Endodermal cell (in vitro differentiated cells): ENCODE results near the gene TCFL5. TPM values are rescaled to one million over a fixed set of nuclear protein-coding genes. Genes with fewer than 3 reads are reported as not detected.

Source experiments
- DNase-seq: peaks from one replicate; pipeline ENCODE4 v3.0.0-alpha.2; 2017
- H3K27ac ChIP-seq: 2 replicates; pipeline ENCODE4 v1.5.1; 2013; ENCODE audit warnings: mild to moderate bottlenecking, low read depth, low read length, moderate library complexity
- H3K27me3 ChIP-seq: 2 replicates; pipeline ENCODE4 v1.6.1; 2013; ENCODE audit warnings: mild to moderate bottlenecking, low read length, moderate library complexity; ENCODE audit not compliant: insufficient read depth, control insufficient read depth, poor library complexity, severe bottlenecking
- H3K36me3 ChIP-seq: 2 replicates; pipeline ENCODE4 v1.7.0; 2013; ENCODE audit warnings: mild to moderate bottlenecking, low read length, moderate library complexity; ENCODE audit not compliant: control insufficient read depth, insufficient read depth
- H3K4me1 ChIP-seq: one replicate; pipeline ENCODE4 v1.7.0; 2013; ENCODE audit warnings: low read length; ENCODE audit not compliant: control insufficient read depth, insufficient read depth
- H3K4me3 ChIP-seq: 2 replicates; pipeline ENCODE4 v1.5.1; 2013; ENCODE audit warnings: mild to moderate bottlenecking, low read length, moderate library complexity
- H3K9ac ChIP-seq: 2 replicates; pipeline ENCODE4 v1.6.1; 2013; ENCODE audit warnings: mild to moderate bottlenecking, low read length, moderate library complexity; ENCODE audit not compliant: poor library complexity, severe bottlenecking; ENCODE audit errors: extremely low read depth
- H3K9me3 ChIP-seq: 2 replicates; pipeline ENCODE4 v1.6.1; 2013; ENCODE audit warnings: mild to moderate bottlenecking, low read length, moderate library complexity; ENCODE audit not compliant: control insufficient read depth
- H3K27ac Mint-ChIP-seq: 2 replicates; pipeline ENCODE4 v1.8.0; 2020; ENCODE audit warnings: mixed read lengths
- H3K27me3 Mint-ChIP-seq: 2 replicates; pipeline ENCODE4 v1.8.0; 2021; ENCODE audit warnings: mild to moderate bottlenecking, mixed read lengths; ENCODE audit not compliant: insufficient read depth
- H3K36me3 Mint-ChIP-seq: 2 replicates; pipeline ENCODE4 v1.8.0; 2020; ENCODE audit warnings: low read depth, mixed read lengths
- H3K4me1 Mint-ChIP-seq: 2 replicates; pipeline ENCODE4 v1.8.0; 2020; ENCODE audit warnings: mixed read lengths
- H3K4me3 Mint-ChIP-seq: 2 replicates; pipeline ENCODE4 v1.8.0; 2020; ENCODE audit warnings: mild to moderate bottlenecking, moderate library complexity, mixed read lengths
- H3K9me3 Mint-ChIP-seq: 2 replicates; pipeline ENCODE4 v1.8.0; 2020; ENCODE audit warnings: mild to moderate bottlenecking, mixed read lengths
- CTCF ChIP-seq: fragments of 200-600 bp; sonication (generic); conservative IDR thresholded peaks from 2 replicates; pipeline ENCODE4 v1.5.0; 2021; ENCODE audit warnings: antibody characterized with exemption, mild to moderate bottlenecking
- WGBS, 2 experiments: methylation state at CpG; one replicate each; pipeline versions ENCODE4 v1.1.5 to v1.1.7; 2013; ENCODE audit warnings: missing lambda C conversion rate in 2 of 2, mixed read lengths in 1 of 2; ENCODE audit not compliant: insufficient coverage in 1 of 2, insufficient read length in 1 of 2; 5-methylcytosine and 5-hydroxymethylcytosine counted together
- total RNA-seq, 2 donors: library from RNA; stranded (reverse); fragmentation: NEBNext Ultra II Directional in 1 of 2; extraction: Animal tissue kit (Norgen Biotek cat#: 25700) in 1 of 2; gene quantifications; 2 replicates in 1 of 2; 3 replicates in 1 of 2; pipeline ENCODE4 v1.2.1, GENCODE V29; 2021

Gene TCFL5
- total RNA-seq, 2 donors from 2014 or later: 15.8 to 17.4 TPM

GRCh38 chr20:62906209-62906608 lies 44.6 kb upstream of the TCFL5 start:
- Histone ChIP-seq H3K36me3 (peaks cover 99% of the 10 kb centered on the region), H3K4me3 (no peak overlapping the region), H3K9ac (no peak overlapping the region), H3K27me3 (no peaks in the 10 kb centered on the region), H3K9me3 (no peaks in the 10 kb centered on the region), H3K4me1 (no peaks in the 10 kb centered on the region), H3K27ac (no peak overlapping the region)
- H3K4me1 Mint-ChIP-seq: peaks cover 5% of the 10 kb centered on the region
- no peak overlapping the region for H3K4me3 Mint-ChIP-seq
- 97 to 98% methylated on average over 12 to 16 of the region's 16 CpGs for WGBS, 2 experiments
- no peak for DNase-seq
- no peak overlapping the region for H3K27ac Mint-ChIP-seq
- peaks cover 89% of the 10 kb centered on the region for H3K36me3 Mint-ChIP-seq
- H3K9me3 Mint-ChIP-seq: no peaks in the 10 kb centered on the region
- TF ChIP-seq CTCF: no peak
- no peaks in the 10 kb centered on the region for H3K27me3 Mint-ChIP-seq

- Histone ChIP-seq H3K4me3 (no peak overlapping the region), H3K9me3 (no peaks in the 10 kb centered on the region), H3K36me3 (peaks cover 96% of the 10 kb centered on the region), H3K27ac (no peak overlapping the region), H3K9ac (no peak overlapping the region), H3K27me3 (no peaks in the 10 kb centered on the region), H3K4me1 (peaks cover 2% of the 10 kb centered on the region)
- 94 to 95% methylated on average over 17 of the region's 17 CpGs for WGBS, 2 experiments
- no peak for TF ChIP-seq CTCF
- no peak overlapping the region for H3K4me3 Mint-ChIP-seq
- peaks cover 11% of the 10 kb centered on the region for H3K4me1 Mint-ChIP-seq
- H3K27me3 Mint-ChIP-seq: no peaks in the 10 kb centered on the region
- no peak for DNase-seq
- peaks cover 84% of the 10 kb centered on the region for H3K36me3 Mint-ChIP-seq
- H3K9me3 Mint-ChIP-seq: no peaks in the 10 kb centered on the region
- peak overlapping the region; percentile 44 for H3K27ac Mint-ChIP-seq
Measured at GRCh38 chr20:62905536-62906117, 44.0 kb upstream of the TCFL5 start.

DNA sequence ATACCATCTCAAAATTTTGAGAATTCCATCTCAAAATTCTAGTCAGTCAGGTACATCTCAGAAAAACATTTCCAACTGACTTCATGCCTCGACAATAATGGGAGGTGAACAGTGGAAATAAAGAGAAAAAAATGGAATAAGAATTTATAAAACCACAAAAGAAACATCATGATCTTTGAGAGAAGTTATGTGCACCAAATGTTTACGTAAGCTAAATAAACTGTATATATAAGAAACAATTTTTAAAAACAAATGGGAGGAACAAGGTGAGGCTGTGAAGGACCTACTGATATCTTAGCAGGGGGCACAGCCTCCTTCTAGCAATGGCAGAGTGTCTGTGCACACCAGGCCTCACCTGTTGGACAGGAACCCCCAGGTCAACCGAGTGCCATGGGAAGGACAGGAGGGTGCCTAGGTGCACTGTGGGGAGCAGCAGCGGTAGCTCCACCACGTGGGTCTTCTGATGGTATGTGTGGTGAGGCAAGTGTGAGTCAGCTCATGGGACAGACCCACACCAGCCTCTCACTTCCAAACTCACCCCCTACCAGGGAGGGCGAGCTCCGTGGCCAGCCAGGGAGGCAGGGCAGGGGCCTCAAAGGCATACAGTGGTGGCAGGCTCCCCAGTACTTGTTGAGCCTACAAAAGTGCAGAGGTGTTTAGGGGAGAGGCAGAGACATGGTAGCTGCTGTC lies 41.4 kb upstream of the TCFL5 start:
- Mint-ChIP-seq H3K27me3 (no peaks in the 10 kb centered on the region), H3K4me1 (peaks cover 34% of the 10 kb centered on the region), H3K27ac (no peak overlapping the region), H3K4me3 (no peak overlapping the region), H3K36me3 (peaks cover 60% of the 10 kb centered on the region), H3K9me3 (no peaks in the 10 kb centered on the region)
- peaks cover 72% of the 10 kb centered on the region for H3K36me3 ChIP-seq
- H3K27ac ChIP-seq: no peak overlapping the region
- DNase-seq: no peak
- no peaks in the 10 kb centered on the region for H3K9me3 ChIP-seq
- H3K4me3 ChIP-seq: no peak overlapping the region
- no peak for TF ChIP-seq CTCF
- H3K27me3 ChIP-seq: no peaks in the 10 kb centered on the region
- peaks cover 23% of the 10 kb centered on the region for H3K4me1 ChIP-seq
- WGBS, 2 experiments: 98% methylated on average over 4 of the region's 7 CpGs; no CpG with 5 or more reads in 1 of the 2 experiments
- no peak overlapping the region for H3K9ac ChIP-seq
